B cell (primary cell): ENCODE results near the gene CAMK1D. TPM values are rescaled to one million over a fixed set of nuclear protein-coding genes. Genes with fewer than 3 reads are reported as not detected.

Experiments used
- ATAC-seq: fragments of 200-7000 bp; cut with Tn5 transposase; one replicate; pipeline ENCODE4 v1.10.0; 2021; ENCODE audit warnings: low read depth, mild to moderate bottlenecking, moderate number of reproducible peaks, moderate library complexity
- CTCF ChIA-PET: fragments of 350-600 bp; sonication (Branson Sonifier 250); formaldehyde crosslinking; loops from one replicate; lab custom pipeline; 2021; ENCODE audit warnings: antibody characterized with exemption, inconsistent platforms; lab: Charles Lee
- POLR2A ChIA-PET: fragments of 350-600 bp; sonication (Branson Sonifier 250); formaldehyde crosslinking; loops from one replicate; lab custom pipeline; 2021; ENCODE audit warnings: antibody characterized with exemption; lab: Charles Lee
- DNase-seq: peaks from one replicate; pipeline ENCODE4 v3.0.0; 2013
- H2AFZ ChIP-seq: 2 replicates; pipeline ENCODE4 v1.6.1; 2012; ENCODE audit warnings: mild to moderate bottlenecking, low read depth, low read length; ENCODE audit not compliant: insufficient read depth, poor library complexity, severe bottlenecking
- H3K27ac ChIP-seq, 2 donors: 1 replicate in 1 of 2; 2 replicates in 1 of 2; pipeline ENCODE4 v1.5.1; 2012 to 2013; ENCODE audit warnings: low read length in 2 of 2, mild to moderate bottlenecking in 2 of 2, moderate library complexity in 1 of 2
- H3K27me3 ChIP-seq, 4 experiments: fragments of 200-600 bp in 1 of 4; sonication (generic) in 1 of 4; replicated peaks in 1 of 4; 1 replicate in 2 of 4; 2 replicates in 2 of 4; pipeline versions ENCODE4 v1.6.1 to v1.7.0; 2013 to 2016; ENCODE audit warnings: low read length in 3 of 4, mild to moderate bottlenecking in 2 of 4, mixed read lengths in 1 of 4, moderate library complexity in 1 of 4; ENCODE audit not compliant: insufficient read depth in 4 of 4, control insufficient read depth in 3 of 4; ENCODE audit errors: control extremely low read depth in 1 of 4
- H3K36me3 ChIP-seq, 2 experiments: replicated peaks in 1 of 2; 1 replicate in 1 of 2; 2 replicates in 1 of 2; pipeline versions ENCODE4 v1.6.1 to v1.7.1; 2013; ENCODE audit warnings: low read length in 1 of 2; ENCODE audit not compliant: insufficient read depth in 2 of 2, control insufficient read depth in 1 of 2; ENCODE audit errors: control extremely low read depth in 1 of 2, extremely low read depth in 1 of 2
- H3K4me1 ChIP-seq, 2 donors: fragments of 200-600 bp in 1 of 2; sonication (generic) in 1 of 2; 1 replicate in 1 of 2; 2 replicates in 1 of 2; pipeline versions ENCODE4 v1.5.1 to v1.6.1; 2013 to 2017; ENCODE audit warnings: low read length in 2 of 2; ENCODE audit not compliant: control insufficient read depth in 2 of 2, insufficient read depth in 2 of 2
- H3K4me2 ChIP-seq: replicated peaks from 2 replicates; pipeline ENCODE3; 2012; ENCODE audit warnings: mild to moderate bottlenecking, low read depth, low read length; ENCODE audit not compliant: poor library complexity, severe bottlenecking
- H3K4me3 ChIP-seq, 5 experiments: fragments of 200-600 bp in 1 of 5; sonication (generic) in 1 of 5; 1 replicate in 3 of 5; 2 replicates in 2 of 5; pipeline versions ENCODE4 v1.5.1 to v1.7.0; 2011 to 2016; ENCODE audit warnings: low read length in 4 of 5, mild to moderate bottlenecking in 4 of 5, low read depth in 2 of 5, control low read depth in 1 of 5, moderate library complexity in 1 of 5; ENCODE audit not compliant: insufficient read depth in 1 of 5; ENCODE audit errors: control extremely low read depth in 1 of 5, extremely low read depth in 1 of 5
- H3K79me2 ChIP-seq: fragments of 200-600 bp; sonication (generic); one replicate; pipeline ENCODE4 v1.6.0; 2016; ENCODE audit warnings: low read length; ENCODE audit not compliant: control insufficient read depth, insufficient read depth
- H3K9ac ChIP-seq: fragments of 200-600 bp; sonication (generic); 2 replicates; pipeline ENCODE4 v1.6.1; 2017; ENCODE audit warnings: mild to moderate bottlenecking, low read length, moderate library complexity
- H3K9me3 ChIP-seq, 3 donors: one replicate each; pipeline versions ENCODE4 v1.6.1 to v1.7.1; 2013; ENCODE audit warnings: low read length in 2 of 3; ENCODE audit not compliant: control insufficient read depth in 2 of 3, insufficient read depth in 1 of 3; ENCODE audit errors: control extremely low read depth in 1 of 3
- H4K20me1 ChIP-seq: 2 replicates; pipeline ENCODE4 v1.6.0; 2012; ENCODE audit warnings: mild to moderate bottlenecking, low read length; ENCODE audit not compliant: insufficient read depth, control insufficient read depth, poor library complexity, severe bottlenecking
- H3K27ac Mint-ChIP-seq: one replicate; pipeline ENCODE4 v1.8.0; 2021; ENCODE audit warnings: mixed read lengths
- H3K27me3 Mint-ChIP-seq: one replicate; pipeline ENCODE4 v1.8.0; 2021; ENCODE audit warnings: mixed read lengths
- H3K4me1 Mint-ChIP-seq: one replicate; pipeline ENCODE4 v1.8.0; 2021; ENCODE audit warnings: mixed read lengths
- H3K4me3 Mint-ChIP-seq: one replicate; pipeline ENCODE4 v1.8.0; 2021; ENCODE audit warnings: mixed read lengths
- H3K9me3 Mint-ChIP-seq: one replicate; pipeline ENCODE4 v1.8.0; 2022; ENCODE audit warnings: mixed read lengths; ENCODE audit not compliant: insufficient read depth
- EZH2 ChIP-seq: IDR thresholded peaks from 2 replicates; pipeline ENCODE4 v1.6.1; 2012; ENCODE audit warnings: borderline replicate concordance, low read depth, mild to moderate bottlenecking, moderate library complexity, low read length; ENCODE audit not compliant: insufficient read depth, poor library complexity, severe bottlenecking
- WGBS: methylation state at CpG from one replicate; pipeline ENCODE4 v1.1.5; 2013; ENCODE audit warnings: missing lambda C conversion rate; ENCODE audit not compliant: insufficient coverage; 5-methylcytosine and 5-hydroxymethylcytosine counted together
- intact Hi-C: fragments of 100-400 bp; cut with micrococcal nuclease; formaldehyde crosslinking; loops from one replicate; pipeline ENCODE4 v1.10.0; 2022
- polyA plus RNA-seq: library from polyadenylated mRNA; depleted of rRNA; stranded (reverse); fragments of >200 nt; gene quantifications from 2 replicates; pipeline ENCODE4 v1.2.3, GENCODE V29; 2012
- total RNA-seq, 2 donors: library from RNA; stranded (reverse); fragments of 120-200 nt in 1 of 2; gene quantifications; 1 replicate in 1 of 2; 2 replicates in 1 of 2; pipeline versions ENCODE4 v1.2.3 to v1.2.4, GENCODE V29; 2013 to 2022
- TF ChIP-seq, protein P1 (sequence below): fragments of 200-600 bp; IDR thresholded peaks from one replicate; pipeline ENCODE4 v1.8.0; 2022; ENCODE audit warnings: antibody characterized with exemption, mild to moderate bottlenecking

The CAMK1D gene
- total and polyA plus RNA-seq, 2 donors (not counting 1 experiment from before 2014, with no cell fraction given) = 34.1 to 69.7 TPM

GRCh38 chr10:12510984-12511383 lies 161.6 kb downstream of the CAMK1D start:
- Histone ChIP-seq H3K36me3 (peaks cover 0 to 18% of the 10 kb centered on the region in 2 experiments), H3K9ac (no peak overlapping the region)

DNA sequence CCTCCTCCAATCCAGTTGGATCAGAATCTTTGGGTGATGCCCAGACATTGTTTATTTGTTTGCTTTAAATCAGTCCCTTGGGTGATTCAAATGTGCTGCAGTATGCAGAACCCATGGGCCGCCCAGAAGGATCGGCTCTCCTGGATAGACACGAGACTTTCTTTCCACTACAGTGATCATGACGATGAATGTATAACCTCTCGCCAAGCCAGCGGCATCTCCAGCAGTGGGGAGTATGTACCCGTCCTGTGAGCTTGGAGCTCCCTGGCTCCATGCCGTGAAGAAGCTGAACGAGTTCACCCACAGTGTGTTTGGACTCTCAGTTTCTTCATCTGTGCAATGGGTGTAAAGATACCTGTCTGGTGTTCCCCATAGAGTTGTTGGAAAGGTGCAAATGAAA lies 162.3 kb downstream of the CAMK1D start:
- no peak overlapping the region for H3K4me2 ChIP-seq
- peaks cover 96% of the 10 kb centered on the region for H4K20me1 ChIP-seq
- no peaks in the 10 kb centered on the region for H3K27me3 ChIP-seq
- no peak overlapping the region for H2AFZ ChIP-seq
- H3K4me1 ChIP-seq = peaks cover 21 to 33% of the 10 kb centered on the region in 2 donors
- 100% methylated on average over 9 of the region's 9 CpGs for WGBS
- no peak overlapping the region for H3K27ac ChIP-seq
- TF ChIP-seq, protein P1, sequence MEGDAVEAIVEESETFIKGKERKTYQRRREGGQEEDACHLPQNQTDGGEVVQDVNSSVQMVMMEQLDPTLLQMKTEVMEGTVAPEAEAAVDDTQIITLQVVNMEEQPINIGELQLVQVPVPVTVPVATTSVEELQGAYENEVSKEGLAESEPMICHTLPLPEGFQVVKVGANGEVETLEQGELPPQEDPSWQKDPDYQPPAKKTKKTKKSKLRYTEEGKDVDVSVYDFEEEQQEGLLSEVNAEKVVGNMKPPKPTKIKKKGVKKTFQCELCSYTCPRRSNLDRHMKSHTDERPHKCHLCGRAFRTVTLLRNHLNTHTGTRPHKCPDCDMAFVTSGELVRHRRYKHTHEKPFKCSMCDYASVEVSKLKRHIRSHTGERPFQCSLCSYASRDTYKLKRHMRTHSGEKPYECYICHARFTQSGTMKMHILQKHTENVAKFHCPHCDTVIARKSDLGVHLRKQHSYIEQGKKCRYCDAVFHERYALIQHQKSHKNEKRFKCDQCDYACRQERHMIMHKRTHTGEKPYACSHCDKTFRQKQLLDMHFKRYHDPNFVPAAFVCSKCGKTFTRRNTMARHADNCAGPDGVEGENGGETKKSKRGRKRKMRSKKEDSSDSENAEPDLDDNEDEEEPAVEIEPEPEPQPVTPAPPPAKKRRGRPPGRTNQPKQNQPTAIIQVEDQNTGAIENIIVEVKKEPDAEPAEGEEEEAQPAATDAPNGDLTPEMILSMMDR = no peak
- TF ChIP-seq EZH2 = no peak
- H3K4me1 Mint-ChIP-seq = peaks cover 65% of the 10 kb centered on the region
- intact Hi-C loops = no loop called here
- no peaks in the 10 kb centered on the region for H3K9me3 ChIP-seq
- peaks cover 92% of the 10 kb centered on the region for H3K79me2 ChIP-seq
- DNase-seq = no peak
- no peak overlapping the region for H3K4me3 ChIP-seq
- no peaks in the 10 kb centered on the region for H3K27me3 Mint-ChIP-seq
- no peak overlapping the region for H3K4me3 Mint-ChIP-seq
- H3K9ac ChIP-seq = no peak overlapping the region
- H3K27ac Mint-ChIP-seq = no peak overlapping the region
- peaks cover 0 to 18% of the 10 kb centered on the region in 2 experiments for H3K36me3 ChIP-seq
- POLR2A ChIA-PET = no interaction called here
- H3K9me3 Mint-ChIP-seq = no peaks in the 10 kb centered on the region
- CTCF ChIA-PET = no interaction called here
- no peak for ATAC-seq

More at GRCh38 chr10:12510984-12511383, 161.6 kb downstream of the CAMK1D start:
- peaks cover 92% of the 10 kb centered on the region for H3K79me2 ChIP-seq
- no CpG with 5 or more reads among the region's 4 CpGs for WGBS
- H3K4me1 Mint-ChIP-seq = peaks cover 62% of the 10 kb centered on the region
- POLR2A ChIA-PET = no interaction called here
- ATAC-seq = no peak
- H3K27ac ChIP-seq = no peak overlapping the region
- intact Hi-C loops = no loop called here
- H4K20me1 ChIP-seq = peaks cover 96% of the 10 kb centered on the region
- CTCF ChIA-PET = no interaction called here
- H3K4me3 Mint-ChIP-seq = no peak overlapping the region
- no peaks in the 10 kb centered on the region for H3K9me3 ChIP-seq
- H3K4me3 ChIP-seq = no peak overlapping the region
- peaks cover 21 to 32% of the 10 kb centered on the region in 2 donors for H3K4me1 ChIP-seq
- no peaks in the 10 kb centered on the region for H3K9me3 Mint-ChIP-seq
- no peak overlapping the region for H3K27ac Mint-ChIP-seq
- H2AFZ ChIP-seq = no peak overlapping the region
- no peaks in the 10 kb centered on the region for H3K27me3 ChIP-seq
- no peaks in the 10 kb centered on the region for H3K27me3 Mint-ChIP-seq
- DNase-seq = no peak
- no peak overlapping the region for H3K4me2 ChIP-seq
- TF ChIP-seq, protein P1 = no peak
- TF ChIP-seq EZH2 = no peak
